H1 (cell line): ENCODE results near the gene DHX32. TPM values are rescaled to one million over a fixed set of nuclear protein-coding genes. Genes with fewer than 3 reads are reported as not detected.

ENCODE experiments used
- ASH2L ChIP-seq: fragments of 200-600, 300-600 bp; sonication (generic); IDR thresholded peaks from one replicate; pipeline ENCODE4 v1.7.1; 2017; ENCODE audit warnings: low read length
- EZH2 ChIP-seq: fragments of 200-600 bp; sonication (generic); IDR thresholded peaks from 2 replicates; pipeline ENCODE4 v1.7.1; 2012; ENCODE audit warnings: low read depth, mild to moderate bottlenecking, moderate library complexity, low read length, inconsistent platforms; ENCODE audit not compliant: severe bottlenecking
- JUND ChIP-seq: IDR thresholded peaks from 2 replicates; pipeline ENCODE4 v1.6.1; 2011; ENCODE audit warnings: mild to moderate bottlenecking, improper control_type of control experiment, low read length
- NANOG ChIP-seq: IDR thresholded peaks from 2 replicates; pipeline ENCODE4 v1.6.1; 2011; ENCODE audit warnings: low read length, low read depth, mild to moderate bottlenecking, inconsistent platforms; ENCODE audit not compliant: insufficient read depth, poor library complexity, severe bottlenecking
- SP2 ChIP-seq: IDR thresholded peaks from 2 replicates; pipeline ENCODE4 v1.6.1; 2012; ENCODE audit warnings: mild to moderate bottlenecking, low read length, inconsistent platforms
- TBP ChIP-seq: IDR thresholded peaks from 2 replicates; pipeline ENCODE4 v1.6.1; 2011; ENCODE audit warnings: low read depth, low read length, improper control_type of control experiment
- polyA plus RNA-seq, 7 experiments: library from polyadenylated mRNA; depleted of rRNA in 3 of 7; stranded (reverse) in 5 of 7; unstranded in 2 of 7; fragments of >200 nt in 5 of 7; fragments of 200-250 nt in 2 of 7; gene quantifications; 1 replicate in 5 of 7; 2 replicates in 1 of 7; 4 replicates in 1 of 7; pipeline versions ENCODE4 v1.2.1 to v1.2.3, GENCODE V29; 2011 to 2013; ENCODE audit warnings: missing spikeins in 2 of 7, mixed read lengths in 2 of 7
- total RNA-seq: library from RNA; stranded (reverse); fragmentation: NEBNext Ultra II Directional; extraction: Animal tissue kit (Norgen Biotek cat#: 25700); gene quantifications from 2 replicates; pipeline ENCODE4 v1.2.1, GENCODE V29; 2021

Gene DHX32
- total and polyA plus RNA-seq, 2 of the 8 experiments (the other 6 are each of a cell fraction or from before 2014, with no cell fraction given), result 12.4 to 15.8 TPM

GRCh38 chr10:125801574-125801973 is 79.5 kb downstream of the DHX32 start (continued):
- no peak for TF ChIP-seq TBP
- no peak for TF ChIP-seq ASH2L
- TF ChIP-seq SP2, result no peak
- TF ChIP-seq NANOG, result no peak
- no peak for TF ChIP-seq JUND
- no peak for TF ChIP-seq EZH2
